SK-N-SH (cell line): ENCODE results near the gene LOC128125822.

Experiments used
- CTCF ChIA-PET: fragments of 300-600, 350-600 bp; formaldehyde crosslinking; extraction: SDS; loops from one replicate; lab custom pipeline; 2021; lab: Yijun Ruan, JAX
- POLR2A ChIA-PET: fragments of 350-600 bp; sonication (Branson Sonifier 250); formaldehyde crosslinking; extraction: SDS; loops from one replicate; lab custom pipeline; 2020; ENCODE audit warnings: antibody characterized with exemption, inconsistent platforms; lab: Yijun Ruan, JAX
- DNase-seq: peaks from one replicate; pipeline ENCODE4 v3.0.0; 2012
- H2AFZ ChIP-seq: fragments of 200-600 bp; sonication (generic); 2 replicates; pipeline ENCODE4 v1.8.1; 2016; ENCODE audit warnings: antibody characterized with exemption, mild to moderate bottlenecking, low read depth
- H3F3A ChIP-seq: fragments of 200-600 bp; sonication (generic); replicated peaks from 2 replicates; pipeline ENCODE3; 2016; ENCODE audit warnings: antibody characterized with exemption, mild to moderate bottlenecking; ENCODE audit not compliant: insufficient read depth
- H3K27ac ChIP-seq, 2 experiments: fragments of 200-500 bp in 1 of 2; fragments of 200-600 bp in 1 of 2; sonication (Bioruptor generic) in 1 of 2; sonication (generic), shearing (Covaris generic) in 1 of 2; 2 replicates each; pipeline versions ENCODE4 v1.5.1 to v1.6.1; 2014 to 2016; ENCODE audit warnings: low read depth in 2 of 2, inconsistent platforms in 1 of 2, low read length in 1 of 2, mild to moderate bottlenecking in 1 of 2, mixed read lengths in 1 of 2
- H3K27me3 ChIP-seq: fragments of 200-600 bp; sonication (generic), shearing (Covaris generic); 2 replicates; pipeline ENCODE4 v1.6.1; 2016; ENCODE audit warnings: mixed run types; ENCODE audit not compliant: insufficient read depth
- H3K36me3 ChIP-seq, 2 experiments: fragments of 200-500 bp in 1 of 2; fragments of 200-600 bp in 1 of 2; sonication (Bioruptor generic) in 1 of 2; sonication (generic) in 1 of 2; replicated peaks in 1 of 2; 2 replicates each; pipeline versions ENCODE3 to v1.5.1; 2014 to 2016; ENCODE audit warnings: low read length in 1 of 2, mild to moderate bottlenecking in 1 of 2; ENCODE audit not compliant: insufficient read depth in 2 of 2, control insufficient read depth in 1 of 2
- H3K4me1 ChIP-seq, 2 experiments: fragments of 200-500 bp in 1 of 2; fragments of 200-600 bp in 1 of 2; sonication (Bioruptor generic) in 1 of 2; sonication (generic), shearing (Covaris generic) in 1 of 2; 2 replicates each; pipeline versions ENCODE4 v1.5.1 to v1.6.1; 2014 to 2016; ENCODE audit warnings: low read depth in 1 of 2, low read length in 1 of 2, mixed run types in 1 of 2; ENCODE audit not compliant: insufficient read depth in 2 of 2, control insufficient read depth in 1 of 2
- H3K4me2 ChIP-seq: fragments of 200-600 bp; sonication (generic), shearing (Covaris generic); 2 replicates; pipeline ENCODE4 v1.6.1; 2017; ENCODE audit warnings: mixed run types
- H3K4me3 ChIP-seq, 2 experiments: fragments of 200-500 bp in 1 of 2; fragments of 200-600 bp in 1 of 2; sonication (Bioruptor generic) in 1 of 2; sonication (generic), shearing (Covaris generic) in 1 of 2; 2 replicates each; pipeline versions ENCODE4 v1.5.1 to v1.8.1; 2014 to 2016; ENCODE audit warnings: low read depth in 2 of 2, inconsistent platforms in 1 of 2, low read length in 1 of 2, mild to moderate bottlenecking in 1 of 2, mixed read lengths in 1 of 2, moderate library complexity in 1 of 2
- H3K79me2 ChIP-seq: fragments of 200-600 bp; sonication (generic); 2 replicates; pipeline ENCODE4 v1.8.1; 2017; ENCODE audit warnings: mild to moderate bottlenecking; ENCODE audit not compliant: insufficient read depth
- H3K9ac ChIP-seq: fragments of 200-600 bp; sonication (generic); 2 replicates; pipeline ENCODE4 v1.6.1; 2017; ENCODE audit warnings: mixed run types
- H3K9me2 ChIP-seq: fragments of 200-600 bp; sonication (generic); 2 replicates; pipeline ENCODE4 v1.6.1; 2017; ENCODE audit warnings: mixed run types
- H3K9me3 ChIP-seq: fragments of 200-600 bp; sonication (generic); 2 replicates; pipeline ENCODE4 v1.6.1; 2017; ENCODE audit warnings: mixed run types, mild to moderate bottlenecking, moderate library complexity
- H4K20me1 ChIP-seq: fragments of 200-600 bp; sonication (generic); 2 replicates; pipeline ENCODE4 v1.6.1; 2017; ENCODE audit warnings: mild to moderate bottlenecking, mixed run types; ENCODE audit not compliant: insufficient read depth
- CHD2 ChIP-seq: fragments of 150-350 bp; IDR thresholded peaks from 2 replicates; pipeline ENCODE4 v1.6.1; 2018; ENCODE audit warnings: low read length; ENCODE audit not compliant: partially characterized antibody
- CTCF ChIP-seq: fragments of 200-600 bp; sonication (generic); IDR thresholded peaks from 2 replicates; pipeline ENCODE4 v1.6.1; 2017; ENCODE audit warnings: antibody characterized with exemption, mild to moderate bottlenecking, moderate library complexity
- ELF1 ChIP-seq: IDR thresholded peaks from 2 replicates; pipeline ENCODE4 v1.4.0; 2012
- EP300 ChIP-seq, 2 experiments: IDR thresholded peaks; 2 replicates each; pipeline versions ENCODE4 v1.4.0 to v1.6.1; 2012; ENCODE audit warnings: borderline replicate concordance in 1 of 2, low read depth in 1 of 2, low read length in 1 of 2
- EZH2phosphoT487 ChIP-seq: fragments of 200-600 bp; sonication (generic); IDR thresholded peaks from 2 replicates; pipeline ENCODE4 v1.6.1; 2017; ENCODE audit warnings: low read depth, mixed run types, mild to moderate bottlenecking, antibody characterized with exemption, moderate library complexity, borderline replicate concordance
- FOSL2 ChIP-seq: IDR thresholded peaks from 2 replicates; pipeline ENCODE4 v1.4.0; 2012; ENCODE audit warnings: low read depth, mild to moderate bottlenecking, moderate library complexity, borderline replicate concordance
- FOXJ3 ChIP-seq: sonication (generic); formaldehyde crosslinking; IDR thresholded peaks from 2 replicates; pipeline ENCODE4 v1.5.1; 2020; ENCODE audit warnings: mild to moderate bottlenecking, missing genetic modification reagents
- GABPA ChIP-seq: IDR thresholded peaks from 2 replicates; pipeline ENCODE4 v1.4.0; 2012; ENCODE audit warnings: low read depth, mild to moderate bottlenecking
- GATA2 ChIP-seq: sonication (generic); formaldehyde crosslinking; IDR thresholded peaks from 2 replicates; pipeline ENCODE4 v1.5.0; 2020; ENCODE audit warnings: mild to moderate bottlenecking, missing genetic modification reagents
- IRF3 ChIP-seq: fragments of 150-350 bp; IDR thresholded peaks from 2 replicates; pipeline ENCODE4 v1.6.1; 2016; ENCODE audit warnings: mild to moderate bottlenecking, low read depth, low read length
- MAX ChIP-seq: IDR thresholded peaks from 2 replicates; pipeline ENCODE4 v1.4.0; 2012; ENCODE audit warnings: low read depth
- MEF2A ChIP-seq: IDR thresholded peaks from 2 replicates; pipeline ENCODE4 v1.4.0; 2012; ENCODE audit warnings: low read depth, borderline replicate concordance
- NRF1 ChIP-seq: IDR thresholded peaks from 2 replicates; pipeline ENCODE4 v1.6.1; 2012; ENCODE audit warnings: low read depth, mild to moderate bottlenecking, low read length
- POLR2AphosphoS5 ChIP-seq: IDR thresholded peaks from 2 replicates; pipeline ENCODE4 v1.6.1; 2012; ENCODE audit warnings: low read depth, low read length
- REST ChIP-seq: IDR thresholded peaks from 2 replicates; pipeline ENCODE4 v1.6.1; 2012; ENCODE audit warnings: mild to moderate bottlenecking, low read depth, low read length, moderate library complexity
- RFX5 ChIP-seq: IDR thresholded peaks from 2 replicates; pipeline ENCODE4 v1.6.1; 2012; ENCODE audit warnings: mild to moderate bottlenecking, improper control_type of control experiment, low read length
- RXRA ChIP-seq: IDR thresholded peaks from 2 replicates; pipeline ENCODE4 v1.4.0; 2012; ENCODE audit warnings: low read depth, mild to moderate bottlenecking, borderline replicate concordance
- SMC3 ChIP-seq: IDR thresholded peaks from 2 replicates; pipeline ENCODE4 v1.6.1; 2012; ENCODE audit warnings: low read depth, low read length, improper control_type of control experiment
- TAF1 ChIP-seq: IDR thresholded peaks from 2 replicates; pipeline ENCODE4 v1.6.1; 2012; ENCODE audit warnings: low read depth, mild to moderate bottlenecking, low read length, moderate library complexity, borderline replicate concordance
- TCF12 ChIP-seq: IDR thresholded peaks from 2 replicates; pipeline ENCODE4 v1.4.0; 2012
- USF1 ChIP-seq: IDR thresholded peaks from 2 replicates; pipeline ENCODE4 v1.4.0; 2012; ENCODE audit warnings: low read depth, borderline replicate concordance
- YY1 ChIP-seq: IDR thresholded peaks from 2 replicates; pipeline ENCODE4 v1.4.0; 2012; ENCODE audit warnings: low read depth, mild to moderate bottlenecking
- WGBS: methylation state at CpG from one replicate; pipeline ENCODE4 v1.1.6; 2017; ENCODE audit warnings: low lambda C conversion rate; 5-methylcytosine and 5-hydroxymethylcytosine counted together

The LOC128125822 gene

GRCh38 chr6:63537201-63537958 is 34.9 kb upstream of the LOC128125822 start:
- H3F3A ChIP-seq, result no peaks in the 10 kb centered on the region
- no peak overlapping the region for H3K27ac ChIP-seq
- 68% methylated on average over 9 of the region's 9 CpGs for WGBS
- no peak overlapping the region for H3K4me2 ChIP-seq
- no peak for DNase-seq
- H3K79me2 ChIP-seq, result no peaks in the 10 kb centered on the region
- H3K9ac ChIP-seq, result no peak overlapping the region
- no peaks in the 10 kb centered on the region for H3K36me3 ChIP-seq
- no peaks in the 10 kb centered on the region for H3K27me3 ChIP-seq
- no peaks in the 10 kb centered on the region for H3K9me2 ChIP-seq
- H3K9me3 ChIP-seq, result no peaks in the 10 kb centered on the region
- H4K20me1 ChIP-seq, result no peaks in the 10 kb centered on the region
- TF ChIP-seq RXRA (no peak), MEF2A (no peak), USF1 (no peak), RFX5 (no peak), NRF1 (no peak), SMC3 (no peak), TCF12 (no peak), EZH2phosphoT487 (no peak)
- TF ChIP-seq, all 33 proteins: peak for 0
- ChIA-PET CTCF (no interaction called here), POLR2A (no interaction called here)
- no peaks in the 10 kb centered on the region for H3K4me1 ChIP-seq
- no peak overlapping the region for H3K4me3 ChIP-seq
- no peak overlapping the region for H2AFZ ChIP-seq

- H2AFZ ChIP-seq, result no peak overlapping the region
- H3F3A ChIP-seq, result no peaks in the 10 kb centered on the region
- no peak for DNase-seq
- no peak overlapping the region for H3K4me2 ChIP-seq
- no peak overlapping the region for H3K9ac ChIP-seq
- POLR2A ChIA-PET, result no interaction called here
- no peaks in the 10 kb centered on the region for H3K9me2 ChIP-seq
- H3K36me3 ChIP-seq, result no peaks in the 10 kb centered on the region
- no peaks in the 10 kb centered on the region for H3K4me1 ChIP-seq
- H3K79me2 ChIP-seq, result no peaks in the 10 kb centered on the region
- no peak overlapping the region for H3K4me3 ChIP-seq
- H3K9me3 ChIP-seq, result no peaks in the 10 kb centered on the region
- no peak overlapping the region for H3K27ac ChIP-seq
- H3K27me3 ChIP-seq, result no peaks in the 10 kb centered on the region
- CTCF ChIA-PET, result no interaction called here
- no peaks in the 10 kb centered on the region for H4K20me1 ChIP-seq
- TF ChIP-seq GATA2 (CRISPR knock-in tag) (no peak), TAF1 (no peak), ELF1 (no peak), FOXJ3 (CRISPR knock-in tag) (no peak), POLR2AphosphoS5 (no peak), YY1 (no peak), FOSL2 (no peak), TCF12 (no peak), CHD2 (no peak), CTCF (no peak), MAX (no peak), REST (no peak), GABPA (no peak), EZH2phosphoT487 (no peak), IRF3 (no peak), EP300 (IDR thresholded peaks at IDR 0.05; ENCODE audit: borderline replicate concordance in 1 of 2, low read depth in 1 of 2, low read length in 1 of 2) (no peak)
Measured at GRCh38 chr6:63537959-63538300, 34.4 kb upstream of the LOC128125822 start.
